Measurements from ENCODE around the gene SUSD6. TPM values are rescaled to one million over a fixed set of nuclear protein-coding genes. Genes with fewer than 3 reads are reported as not detected.

Gene SUSD6, protein sequence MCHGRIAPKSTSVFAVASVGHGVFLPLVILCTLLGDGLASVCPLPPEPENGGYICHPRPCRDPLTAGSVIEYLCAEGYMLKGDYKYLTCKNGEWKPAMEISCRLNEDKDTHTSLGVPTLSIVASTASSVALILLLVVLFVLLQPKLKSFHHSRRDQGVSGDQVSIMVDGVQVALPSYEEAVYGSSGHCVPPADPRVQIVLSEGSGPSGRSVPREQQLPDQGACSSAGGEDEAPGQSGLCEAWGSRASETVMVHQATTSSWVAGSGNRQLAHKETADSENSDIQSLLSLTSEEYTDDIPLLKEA
- total RNA-seq: 21.4 TPM
- long read RNA-seq, full-length matches to known transcripts: 2 of 11 reads
- long read RNA-seq, partial matches to known transcripts: 8 of 11 reads
- long read RNA-seq, other reads (novel, unspliced or antisense): 1 of 11 reads

DNA sequence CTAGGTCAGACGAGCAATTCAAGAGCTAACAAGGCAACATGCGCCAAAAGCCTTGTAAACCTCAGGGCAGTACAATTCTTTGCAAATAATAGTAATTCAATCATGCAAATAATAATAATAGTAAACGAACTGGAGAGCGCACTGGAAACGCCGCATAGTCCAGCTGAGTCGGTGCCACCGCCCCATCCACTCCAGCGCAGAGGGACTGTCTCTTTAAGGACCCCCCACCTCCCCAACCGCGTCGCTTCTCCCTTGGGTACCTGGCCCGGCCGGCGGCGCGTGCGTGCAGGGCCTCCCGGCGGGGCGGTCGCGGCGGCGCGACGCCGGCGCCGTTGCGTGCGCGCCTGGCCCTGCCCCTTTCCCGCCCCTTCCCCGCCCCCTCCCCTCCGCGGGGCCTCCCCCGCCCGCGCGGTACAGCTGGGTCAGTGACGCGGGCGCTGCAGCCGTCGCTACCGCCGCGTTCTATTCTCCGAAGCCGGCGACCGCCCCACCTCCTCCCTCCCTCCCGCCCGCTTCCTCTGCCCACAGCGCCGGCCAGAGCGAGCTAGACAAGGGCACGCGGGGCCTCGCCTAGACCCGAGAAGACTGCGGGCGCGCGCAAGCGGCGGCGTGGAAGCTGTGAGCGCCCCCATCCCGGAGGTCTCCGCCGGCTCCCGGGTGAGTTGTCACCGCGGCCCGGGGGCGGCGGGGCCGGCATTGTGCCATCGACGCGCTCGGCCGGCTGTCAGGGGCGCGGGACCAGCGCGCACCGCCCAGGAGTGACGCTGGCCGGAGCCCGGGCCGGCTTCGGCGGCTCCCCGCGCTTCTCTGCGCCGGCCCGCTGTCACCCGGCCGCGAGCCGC is at the start of gene SUSD6:
SUSD6 (plus strand) TSS at position 425 of the 842 bp plus-strand sequence. CDS start 46,997 bp downstream, outside the sequence.
- intact Hi-C loops (cut with micrococcal nuclease): loop anchor here (10.0 kb wide), 1 partner anchor 53 kb away; no protein-coding TSS in a partner anchor
- DNase-seq (peak; percentile 95), ATAC-seq (peak; percentile 87)

DNA sequence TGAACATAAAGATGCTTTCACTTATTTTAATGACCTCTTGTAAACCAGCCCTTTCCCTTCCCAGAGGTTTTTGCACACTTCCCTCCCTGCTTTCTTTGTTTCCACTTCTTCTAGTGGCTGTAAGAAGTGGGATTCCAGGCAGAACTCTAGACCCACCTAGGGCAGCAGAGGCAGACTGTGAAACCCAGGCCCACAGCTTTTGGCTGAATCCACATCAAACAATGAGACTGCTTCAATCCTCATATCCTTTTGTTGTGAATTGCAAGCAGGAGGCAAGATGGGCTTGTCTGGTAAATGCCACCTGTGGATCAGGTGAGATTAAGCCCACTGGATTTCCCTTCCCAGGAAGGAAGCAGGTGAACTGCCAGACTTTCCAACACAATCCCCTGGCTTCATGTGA is 49.5 kb upstream of the SUSD6 start:
- ATAC-seq: no peak
- intact Hi-C loops (cut with micrococcal nuclease): no loop called here
- DNase-seq: no peak

DNA sequence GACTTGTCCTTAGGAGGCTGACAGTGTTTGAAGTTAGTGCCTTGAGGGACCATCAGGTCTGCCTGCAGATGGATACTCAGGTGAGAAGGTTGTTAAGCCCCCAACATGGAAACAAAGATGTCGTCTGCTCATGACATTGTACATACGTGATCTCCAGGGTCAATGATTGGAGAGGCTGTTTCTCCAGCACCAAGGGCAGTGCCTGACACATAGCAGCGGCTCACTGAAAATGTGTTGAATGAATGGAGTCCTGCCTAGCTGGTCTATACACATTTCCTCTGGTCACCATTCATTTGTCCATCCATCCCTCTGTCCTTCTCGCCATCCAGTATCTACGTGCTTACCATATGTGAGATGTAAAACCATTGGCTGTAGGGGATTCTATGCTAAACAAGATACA is 43.8 kb upstream of the SUSD6 start:
- DNase-seq (no peak), ATAC-seq (no peak)
- intact Hi-C loops (cut with micrococcal nuclease): no loop called here

DNA sequence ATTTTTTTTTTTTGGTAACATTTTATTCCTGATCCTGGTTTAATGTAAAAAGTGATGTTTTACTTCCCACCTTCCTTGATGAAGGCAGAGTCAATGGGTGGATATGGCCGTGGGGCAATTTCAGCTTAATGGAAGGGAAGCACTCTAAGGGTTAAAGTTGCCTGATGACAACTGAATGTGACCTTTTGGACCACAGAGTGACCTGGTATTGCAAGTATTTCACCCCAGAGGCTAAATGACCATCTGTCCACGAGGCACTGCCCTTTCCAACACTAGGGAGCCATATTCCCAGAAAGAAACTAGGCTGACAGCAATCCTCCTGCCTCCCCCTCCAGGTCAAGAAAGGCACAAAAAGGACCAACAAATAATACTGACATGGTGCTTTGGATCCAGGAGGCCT is 41.5 kb upstream of the SUSD6 start:
- intact Hi-C loops (cut with micrococcal nuclease): no loop called here
- no peak for ATAC-seq
- no peak for DNase-seq

DNA sequence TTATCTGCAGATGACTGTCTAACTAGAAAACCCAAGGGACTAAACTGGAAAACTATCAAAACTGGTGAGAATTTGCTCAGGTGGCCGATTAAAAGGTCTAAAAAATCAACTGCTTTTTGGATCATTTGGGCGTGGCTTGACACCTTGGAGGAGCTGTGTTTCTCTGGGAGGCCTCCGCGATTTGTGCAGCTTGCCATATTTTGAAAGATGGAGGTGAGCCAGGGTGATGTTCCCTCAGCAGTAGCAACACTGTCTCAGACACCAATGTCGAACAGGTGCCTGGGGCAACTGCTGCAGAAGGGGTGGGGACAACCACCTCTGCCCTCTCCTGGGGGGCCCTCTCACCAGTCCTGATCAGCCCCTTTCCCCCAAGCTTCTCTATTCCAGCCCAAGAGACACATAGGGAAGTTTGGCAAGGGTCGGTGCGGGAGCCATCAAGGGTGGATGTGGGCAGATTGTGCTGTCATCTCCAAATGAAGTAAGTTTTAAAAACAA is 40.5 kb upstream of the SUSD6 start:
- ATAC-seq (no peak), DNase-seq (no peak)
- intact Hi-C loops (cut with micrococcal nuclease): no loop called here

DNA sequence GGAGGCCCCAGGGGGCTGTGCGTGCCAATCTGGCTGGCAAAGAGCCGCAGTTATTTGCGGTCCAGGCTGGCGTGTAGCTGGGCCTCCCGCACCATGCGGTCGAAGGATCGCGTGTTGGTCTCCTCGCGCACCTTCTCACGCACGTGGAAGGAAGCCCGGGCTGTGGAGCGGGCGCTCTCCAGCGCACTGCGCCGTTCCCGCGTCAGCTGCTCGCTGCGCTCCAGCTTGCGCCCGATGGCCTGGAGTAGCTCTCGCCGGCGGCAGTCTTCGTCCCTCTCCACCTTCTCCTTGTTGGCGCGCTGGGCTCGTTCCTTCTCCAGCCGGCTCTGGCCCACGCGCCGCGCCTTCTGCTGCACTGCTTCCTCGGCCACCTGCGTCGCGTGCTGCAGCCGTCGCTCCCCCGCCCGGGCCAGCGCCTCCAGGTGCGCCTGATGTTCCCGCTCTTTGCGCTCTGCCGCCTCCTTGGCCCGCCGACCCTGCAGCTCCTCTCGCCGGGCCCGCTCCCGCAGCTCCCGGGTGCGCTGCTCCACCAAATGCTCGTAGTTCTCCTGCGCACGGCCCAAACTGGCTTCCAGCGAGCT is 39.9 kb upstream of the SUSD6 start:
- peak; percentile 11 for ATAC-seq
- DNase-seq: no peak
- intact Hi-C loops (cut with micrococcal nuclease): no loop called here

DNA sequence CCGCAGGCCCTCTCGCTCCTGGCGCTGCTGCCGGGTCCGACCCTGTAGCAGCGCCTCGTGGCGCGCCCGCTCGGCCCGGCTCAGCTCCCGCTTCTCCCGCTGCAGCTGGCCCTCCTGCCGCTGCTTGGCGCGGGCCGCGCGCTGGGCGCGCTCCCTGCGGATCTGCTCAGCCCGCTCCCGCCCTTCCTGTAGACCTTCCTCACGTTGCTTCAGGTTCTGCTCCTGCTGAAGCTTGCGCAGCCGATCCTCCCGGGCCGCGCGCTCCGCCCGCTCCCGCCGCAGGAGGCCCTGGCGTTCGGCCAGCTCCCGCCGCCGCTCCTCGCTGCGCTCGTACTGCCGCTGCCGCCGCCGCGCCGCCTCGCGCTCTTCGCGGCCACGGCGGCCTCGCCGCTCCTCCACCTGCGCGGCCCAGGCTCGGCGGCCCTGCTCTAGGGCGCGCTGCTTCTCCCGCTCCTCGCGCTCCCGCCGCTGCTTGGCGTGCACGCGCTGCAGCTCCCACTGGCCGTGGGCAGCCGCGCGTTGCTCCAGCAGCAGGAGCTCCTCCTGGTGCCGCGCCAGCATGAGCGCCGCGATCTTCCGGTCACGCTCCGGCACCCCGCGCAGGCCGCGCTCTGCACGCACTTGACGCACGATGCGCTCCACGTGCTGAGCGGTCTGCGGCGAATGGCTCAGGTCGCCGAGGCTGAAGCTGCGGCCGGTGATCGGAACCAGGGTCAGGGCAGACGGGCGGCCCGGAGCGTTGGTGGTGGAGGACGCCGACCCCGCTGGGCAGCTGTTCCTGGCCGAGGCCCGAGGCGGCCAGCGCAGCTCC is 39.2 kb upstream of the SUSD6 start:
- peak; percentile 56 for DNase-seq
- intact Hi-C loops (cut with micrococcal nuclease): no loop called here

DNA sequence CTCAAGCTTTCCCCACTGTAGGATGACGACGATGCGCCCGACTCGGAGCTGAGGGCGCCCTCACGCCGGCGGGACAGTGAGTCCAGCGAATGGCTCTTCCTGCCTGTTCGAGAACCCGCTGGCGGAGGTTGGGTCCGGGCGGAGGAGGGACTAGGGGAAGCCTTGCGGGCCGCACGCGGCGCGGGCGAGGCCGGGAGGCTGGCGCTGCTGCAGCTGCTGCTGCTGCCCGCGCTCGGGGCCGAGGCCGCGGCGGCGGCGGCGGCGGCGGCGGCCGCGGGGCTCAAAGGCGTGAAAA is 38.6 kb upstream of the SUSD6 start:
- intact Hi-C loops (cut with micrococcal nuclease): no loop called here
- DNase-seq: no peak

More for the DNA sequence above, 39.2 kb upstream of the SUSD6 start:
- peak; percentile 53 for ATAC-seq

DNA sequence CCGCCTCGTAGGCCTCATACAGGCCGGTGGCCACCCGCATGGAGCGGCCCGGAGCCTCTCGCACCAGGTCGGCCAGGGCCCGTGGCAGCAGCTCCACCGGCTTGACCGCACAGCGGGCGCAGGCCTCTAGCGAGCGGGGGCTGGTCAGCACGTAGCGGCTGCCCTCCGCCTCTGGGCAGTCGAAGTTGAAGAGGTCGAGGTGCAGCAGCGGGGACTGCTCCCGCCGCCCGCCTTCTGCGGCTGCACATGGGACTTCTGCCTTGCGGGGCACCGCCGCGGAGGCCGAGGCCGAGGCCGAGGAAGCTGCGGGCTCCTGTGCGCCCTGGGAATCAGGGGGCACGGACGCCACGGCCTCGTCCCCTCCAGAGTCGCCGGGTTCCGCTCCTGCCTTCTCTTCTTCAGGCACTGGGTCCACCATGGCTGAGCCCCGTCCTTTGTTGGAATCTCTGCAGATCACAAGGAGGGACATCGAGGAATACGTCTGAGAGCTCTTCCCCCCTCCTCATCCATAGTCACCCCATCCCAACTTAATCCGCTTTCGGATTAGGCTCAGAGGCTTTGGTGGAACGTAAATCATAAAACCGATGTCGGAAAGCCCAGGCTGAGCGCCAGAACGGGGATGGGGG is 38.1 kb upstream of the SUSD6 start:
- no peak for ATAC-seq
- intact Hi-C loops (cut with micrococcal nuclease): no loop called here
- no peak for DNase-seq

More for the DNA sequence above, 38.6 kb upstream of the SUSD6 start:
- ATAC-seq: no peak

DNA sequence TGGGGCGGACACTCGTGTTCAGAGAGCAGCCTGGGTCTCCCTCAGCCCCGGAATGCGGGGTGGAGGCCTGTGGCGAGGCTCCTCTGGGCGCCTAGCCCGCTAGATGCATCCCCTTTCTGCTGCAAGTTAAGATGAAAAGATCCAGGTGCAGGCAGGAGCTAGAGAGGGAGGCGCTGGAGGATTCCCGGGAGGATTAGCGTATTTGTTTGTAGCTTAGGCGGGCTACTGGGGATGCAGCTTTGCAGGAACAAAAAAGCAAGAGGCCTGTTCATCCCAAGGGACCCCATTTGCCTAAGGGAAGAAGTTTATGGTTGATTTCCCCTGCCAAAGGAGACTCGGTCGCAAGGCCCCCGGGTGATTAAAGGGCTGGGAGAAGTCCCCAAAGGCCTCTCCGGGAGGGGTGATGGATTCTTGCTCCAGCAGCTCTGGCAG is 37.5 kb upstream of the SUSD6 start:
- intact Hi-C loops (cut with micrococcal nuclease): no loop called here

DNA sequence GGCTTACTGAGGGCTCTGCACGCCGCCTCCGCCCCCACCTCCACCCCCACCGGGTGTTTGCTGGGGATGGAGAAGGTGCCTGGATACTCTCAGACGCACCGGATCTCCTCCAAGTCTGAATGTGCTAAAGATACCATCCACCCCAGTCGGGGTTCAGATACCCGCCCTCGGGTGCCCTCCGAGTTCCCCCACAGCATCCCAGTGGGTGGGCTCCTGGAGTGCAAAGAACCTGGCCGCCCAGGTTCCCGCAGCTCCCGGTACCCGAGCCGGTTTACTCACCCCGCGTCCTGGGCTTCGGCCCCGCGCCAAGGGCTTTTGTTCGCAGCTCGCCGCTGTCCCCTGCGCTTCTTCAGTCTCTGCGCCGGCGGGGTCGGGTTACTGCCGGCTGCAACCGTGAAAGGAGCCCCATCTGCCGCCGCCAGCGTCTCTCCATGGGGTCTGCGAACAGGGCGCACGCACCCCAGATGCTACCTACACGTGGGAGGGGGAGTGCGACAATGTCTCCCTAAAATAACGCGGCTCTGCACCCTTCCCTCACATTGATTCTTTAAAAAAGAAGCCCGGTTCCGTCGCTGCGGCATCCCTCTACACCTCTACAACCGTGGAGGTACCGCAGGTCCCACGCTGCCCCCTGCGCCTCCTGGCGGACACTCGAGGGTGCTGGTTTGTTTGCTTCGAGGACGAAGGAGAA is 37.0 kb upstream of the SUSD6 start, which contains the start of gene CCDC177:
CCDC177 (minus strand) TSS at position 609 of the 691 bp plus-strand sequence. CDS start 1,249 bp downstream, outside the sequence.
- peak; percentile 53 for ATAC-seq
- intact Hi-C loops (cut with micrococcal nuclease): no loop called here
- DNase-seq: peak; percentile 67

More for the DNA sequence above, 37.5 kb upstream of the SUSD6 start:
- ATAC-seq (no peak), DNase-seq (no peak)

DNA sequence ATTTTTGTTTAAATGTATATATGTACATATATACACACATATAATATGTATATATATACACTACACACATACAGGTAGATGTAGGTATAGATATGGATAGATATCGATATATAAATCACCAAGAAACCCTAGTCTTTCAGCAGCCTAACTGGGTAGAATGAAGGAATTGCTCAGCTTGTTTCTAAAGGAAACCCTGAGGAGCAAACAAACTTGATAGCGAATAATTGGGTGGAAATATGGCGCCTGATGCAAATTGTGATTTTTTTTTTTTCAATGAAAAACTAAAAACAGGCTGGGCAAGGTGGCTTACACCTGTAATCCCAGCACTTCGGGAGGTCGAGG is 36.5 kb upstream of the SUSD6 start:
- intact Hi-C loops (cut with micrococcal nuclease): no loop called here
- no peak for ATAC-seq
- no peak for DNase-seq

DNA sequence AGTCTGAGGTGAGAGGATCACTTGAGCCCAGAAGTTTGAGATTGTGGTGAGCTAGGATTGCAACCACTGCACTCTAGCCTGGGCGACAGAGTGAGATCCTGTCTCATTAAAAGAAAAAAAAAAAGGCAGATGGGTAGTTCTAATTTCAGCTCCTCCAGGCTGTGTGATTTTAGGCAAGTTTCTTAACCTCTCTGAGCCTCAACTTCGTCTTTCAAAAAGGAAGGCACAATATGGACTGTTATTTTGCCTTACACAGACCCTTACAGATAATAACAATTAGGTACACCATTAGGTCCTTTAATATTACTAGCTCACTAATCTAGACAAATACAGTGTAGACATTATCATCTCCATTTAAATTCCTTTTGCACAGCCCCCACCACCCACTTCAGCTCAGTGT is 31.9 kb upstream of the SUSD6 start:
- no peak for DNase-seq
- ATAC-seq: no peak
- intact Hi-C loops (cut with micrococcal nuclease): no loop called here

DNA sequence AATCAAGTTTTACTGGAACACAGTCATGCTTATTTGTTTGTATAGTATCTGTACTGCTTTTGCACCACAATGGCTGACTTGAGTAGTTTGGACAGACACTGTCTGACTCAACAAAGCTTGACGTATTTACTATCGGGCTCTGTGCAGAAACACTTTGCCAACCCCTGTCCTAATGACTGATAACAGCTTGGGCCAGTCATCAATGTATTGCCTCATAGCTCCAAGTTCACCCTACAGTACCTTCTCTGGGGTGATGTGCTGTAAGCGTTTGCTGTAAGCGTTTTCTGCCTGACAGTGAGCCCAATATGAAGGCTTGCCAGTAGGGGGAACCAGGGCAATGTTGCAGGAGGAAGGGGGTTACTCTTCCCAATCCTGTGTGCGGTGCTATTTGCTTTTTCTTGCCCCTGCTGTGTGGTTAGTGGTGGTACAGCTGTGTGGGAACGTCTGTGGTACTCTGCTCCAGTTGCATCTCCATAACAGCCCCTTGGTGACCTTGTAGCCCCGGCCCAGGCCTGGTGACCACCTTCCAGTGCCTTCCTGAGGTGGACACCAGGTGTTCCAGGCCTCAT is 31.3 kb upstream of the SUSD6 start:
- DNase-seq: no peak
- intact Hi-C loops (cut with micrococcal nuclease): no loop called here
- ATAC-seq: peak; percentile 46

DNA sequence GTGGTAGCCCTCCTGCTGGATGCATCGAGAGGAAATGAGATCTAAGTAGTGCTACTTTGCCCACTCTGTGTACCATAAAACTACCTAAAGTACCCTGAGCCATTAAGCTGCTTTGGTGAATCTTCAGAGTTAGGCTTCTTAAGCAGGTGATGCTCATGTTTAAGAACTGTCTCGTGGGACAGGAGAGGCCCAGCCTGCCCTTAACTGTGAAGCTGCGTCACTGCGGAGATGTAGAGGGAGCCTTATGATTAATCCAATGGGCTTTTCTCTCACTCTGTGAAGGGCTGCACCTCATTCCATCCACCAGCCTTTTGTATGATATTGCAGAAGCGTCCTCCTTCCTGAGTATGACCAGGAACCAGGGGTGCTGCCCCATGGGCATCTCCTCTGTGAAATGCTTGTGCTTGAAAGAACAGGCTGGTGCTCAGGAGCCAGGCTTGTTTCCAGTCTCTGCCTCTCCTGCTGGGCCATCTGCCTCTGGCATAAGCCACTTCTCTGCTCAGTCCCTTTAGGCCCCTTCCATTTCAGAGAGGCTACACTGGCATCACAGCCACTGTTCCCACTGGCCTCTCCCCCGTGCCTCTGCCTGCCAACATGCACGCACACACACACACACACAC is 30.0 kb upstream of the SUSD6 start:
- intact Hi-C loops (cut with micrococcal nuclease): no loop called here
- ATAC-seq: no peak
- DNase-seq: no peak

DNA sequence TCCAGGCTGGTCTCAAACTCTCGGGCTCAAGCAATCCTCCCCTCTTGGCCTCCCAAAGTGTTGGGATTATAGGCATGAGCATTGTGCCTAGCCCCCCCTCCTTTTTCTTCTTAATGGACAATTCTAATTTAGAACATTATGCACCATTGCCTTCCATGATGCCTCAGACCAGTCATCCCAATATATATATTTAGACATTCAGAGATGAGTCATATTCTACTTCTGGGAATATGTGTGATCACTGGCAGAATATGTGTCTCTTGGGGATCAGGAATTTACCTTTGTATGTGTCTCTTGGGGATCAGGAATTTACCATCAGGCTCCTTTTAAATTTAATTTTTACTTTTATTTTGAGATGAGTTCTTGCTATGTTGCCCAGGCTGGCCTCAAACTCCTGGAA is 29.2 kb upstream of the SUSD6 start:
- peak; percentile 57 for ATAC-seq
- intact Hi-C loops (cut with micrococcal nuclease): no loop called here

DNA sequence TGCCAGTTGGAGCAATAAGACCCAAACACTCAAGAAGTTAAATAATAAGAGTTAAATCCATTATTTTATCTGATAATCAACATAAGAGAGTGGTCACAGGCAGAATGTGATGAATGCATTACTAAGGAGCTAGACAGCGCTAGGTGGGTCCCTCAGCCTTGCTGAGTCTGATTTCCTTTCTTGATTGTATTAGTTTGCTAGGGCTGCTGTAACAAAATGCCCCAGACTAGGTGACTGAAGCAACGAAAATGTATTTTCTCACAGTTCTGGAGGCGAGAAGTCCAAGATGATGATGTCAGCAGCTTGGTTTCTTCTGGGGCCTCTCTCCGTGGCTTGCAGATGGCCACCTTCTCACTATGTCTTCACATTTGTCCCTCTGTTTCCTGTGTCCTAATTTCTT is 28.6 kb upstream of the SUSD6 start:
- intact Hi-C loops (cut with micrococcal nuclease): no loop called here
- ATAC-seq: no peak
- DNase-seq: no peak

More for the DNA sequence above, 29.2 kb upstream of the SUSD6 start:
- no peak for DNase-seq
